Ishikawa (cell line): Measurements from ENCODE around the gene MAP3K1.
A peak's percentile ranks its signal among the peaks of the same experiment; 100 is the strongest.

Experiments
- CEBPB ChIP-seq: IDR thresholded peaks from 2 replicates; pipeline ENCODE4 v1.6.1; 2012
- CREB1 ChIP-seq: IDR thresholded peaks from 2 replicates; pipeline ENCODE4 v1.6.1; 2012; ENCODE audit warnings: low read depth
- EGR1 ChIP-seq: IDR thresholded peaks from 2 replicates; pipeline ENCODE4 v1.6.1; 2012
- EP300 ChIP-seq: IDR thresholded peaks from 2 replicates; pipeline ENCODE4 v1.6.1; 2012; ENCODE audit warnings: borderline replicate concordance
- FOXM1 ChIP-seq: IDR thresholded peaks from 2 replicates; pipeline ENCODE4 v1.6.1; 2012; ENCODE audit warnings: low read depth, borderline replicate concordance
- NFIC ChIP-seq: IDR thresholded peaks from 2 replicates; pipeline ENCODE4 v1.6.1; 2012
- RAD21 ChIP-seq: IDR thresholded peaks from 2 replicates; pipeline ENCODE4 v1.6.1; 2012; ENCODE audit warnings: low read depth
- TAF1 ChIP-seq: IDR thresholded peaks from 2 replicates; pipeline ENCODE4 v1.6.1; 2012; ENCODE audit warnings: low read depth, mild to moderate bottlenecking
- TCF12 ChIP-seq: IDR thresholded peaks from 2 replicates; pipeline ENCODE4 v1.6.1; 2012; ENCODE audit warnings: low read depth
- TEAD4 ChIP-seq: IDR thresholded peaks from 2 replicates; pipeline ENCODE4 v1.6.1; 2012
- YY1 ChIP-seq: IDR thresholded peaks from 2 replicates; pipeline ENCODE4 v1.6.1; 2012; ENCODE audit warnings: low read depth
- ZBTB7A ChIP-seq: IDR thresholded peaks from 2 replicates; pipeline ENCODE4 v1.6.1; 2012; ENCODE audit warnings: low read depth
- TF ChIP-seq, protein P1 (sequence below): IDR thresholded peaks from 2 replicates; pipeline ENCODE4 v1.6.1; 2012
- TF ChIP-seq, protein P2 (sequence below): IDR thresholded peaks from 2 replicates; pipeline ENCODE4 v1.6.1; 2012
- TF ChIP-seq, protein P3 (sequence below): IDR thresholded peaks from 2 replicates; pipeline ENCODE4 v1.6.1; 2012; ENCODE audit warnings: low read depth, mild to moderate bottlenecking

The MAP3K1 gene

DNA sequence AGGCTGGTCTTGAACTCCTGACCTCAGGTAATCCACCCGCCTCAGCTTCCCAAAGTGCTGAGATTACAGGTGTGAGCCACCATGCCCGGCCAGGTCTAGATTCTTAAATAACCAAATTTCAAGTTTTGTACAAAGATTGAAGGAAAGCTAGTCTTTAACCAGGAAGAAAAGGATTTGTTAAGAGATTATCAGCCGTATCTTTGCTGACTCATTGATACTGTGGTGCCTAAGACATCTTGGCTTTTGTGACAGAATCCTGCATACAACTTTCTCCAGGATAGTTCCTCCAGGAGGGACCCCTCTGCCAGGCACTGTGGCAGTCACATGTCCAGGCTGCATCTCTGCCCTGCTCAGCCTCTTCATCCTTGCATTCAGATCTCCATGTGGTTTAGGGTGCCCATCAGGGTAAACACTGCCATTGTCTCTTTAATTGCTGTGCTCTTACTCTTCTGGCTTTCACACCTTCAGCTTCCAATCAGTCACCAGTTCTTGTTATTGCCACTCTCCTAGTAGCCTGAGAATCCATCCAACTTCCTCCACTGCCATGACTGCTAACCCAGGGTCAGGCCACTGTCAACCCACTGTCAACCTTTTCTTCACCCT, 10.0 kb downstream of the MAP3K1 start:
- TF ChIP-seq NFIC (no peak), TAF1 (no peak), TEAD4 (no peak), TCF12 (no peak), FOXM1 (no peak), RAD21 (no peak), EP300 (no peak)

DNA sequence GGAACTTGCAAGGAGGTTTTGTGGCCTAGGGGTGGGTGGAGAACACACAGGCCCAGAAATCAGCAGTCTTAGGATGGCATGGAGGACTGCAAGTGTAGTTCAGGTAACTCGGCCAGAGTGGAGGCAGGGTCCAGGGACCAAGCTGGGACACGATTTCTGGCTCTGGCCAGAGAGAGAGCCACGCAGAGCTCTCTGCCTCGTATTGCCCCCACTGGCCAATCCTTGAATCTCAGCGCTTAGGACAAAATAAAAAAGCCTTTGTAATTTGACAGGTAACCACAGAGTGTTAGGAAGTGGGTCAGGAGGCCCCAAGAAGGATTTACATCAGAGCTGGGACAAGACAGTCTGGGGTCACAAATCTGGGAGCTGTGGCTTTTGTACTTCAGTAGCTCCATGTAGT, 11.7 kb downstream of the MAP3K1 start:
- TF ChIP-seq, protein P1, sequence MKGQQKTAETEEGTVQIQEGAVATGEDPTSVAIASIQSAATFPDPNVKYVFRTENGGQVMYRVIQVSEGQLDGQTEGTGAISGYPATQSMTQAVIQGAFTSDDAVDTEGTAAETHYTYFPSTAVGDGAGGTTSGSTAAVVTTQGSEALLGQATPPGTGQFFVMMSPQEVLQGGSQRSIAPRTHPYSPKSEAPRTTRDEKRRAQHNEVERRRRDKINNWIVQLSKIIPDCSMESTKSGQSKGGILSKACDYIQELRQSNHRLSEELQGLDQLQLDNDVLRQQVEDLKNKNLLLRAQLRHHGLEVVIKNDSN, result no peak
- TF ChIP-seq ZBTB7A (no peak), TEAD4 (no peak), RAD21 (0 out of 2 replicates have a peak, but pooled peaks have one; percentile 6)
- TF ChIP-seq, protein P2, sequence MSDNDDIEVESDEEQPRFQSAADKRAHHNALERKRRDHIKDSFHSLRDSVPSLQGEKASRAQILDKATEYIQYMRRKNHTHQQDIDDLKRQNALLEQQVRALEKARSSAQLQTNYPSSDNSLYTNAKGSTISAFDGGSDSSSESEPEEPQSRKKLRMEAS, result no peak

DNA sequence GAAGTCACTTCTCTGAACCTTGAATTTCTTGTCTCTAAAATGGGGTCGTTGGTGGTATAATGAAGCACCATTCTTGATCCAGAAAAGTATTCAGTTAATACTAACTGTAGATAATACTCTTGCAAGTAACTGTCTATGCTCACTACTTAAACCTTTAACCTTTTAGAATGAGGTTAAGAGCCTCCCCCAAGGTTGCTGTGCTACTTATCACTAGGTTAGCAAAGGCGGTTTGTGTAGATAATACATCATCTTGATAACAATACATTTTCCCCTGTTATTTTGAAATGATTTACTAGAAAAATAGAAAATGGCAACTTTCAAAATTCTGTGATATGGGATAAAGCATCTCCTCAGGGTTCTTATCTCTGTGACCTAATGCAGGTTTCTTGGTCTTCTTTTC, 12.6 kb downstream of the MAP3K1 start:
- TF ChIP-seq, protein P1, result no peak
- TF ChIP-seq TCF12 (no peak), TEAD4 (no peak), YY1 (no peak), CREB1 (no peak)
- TF ChIP-seq, protein P2, result no peak

DNA sequence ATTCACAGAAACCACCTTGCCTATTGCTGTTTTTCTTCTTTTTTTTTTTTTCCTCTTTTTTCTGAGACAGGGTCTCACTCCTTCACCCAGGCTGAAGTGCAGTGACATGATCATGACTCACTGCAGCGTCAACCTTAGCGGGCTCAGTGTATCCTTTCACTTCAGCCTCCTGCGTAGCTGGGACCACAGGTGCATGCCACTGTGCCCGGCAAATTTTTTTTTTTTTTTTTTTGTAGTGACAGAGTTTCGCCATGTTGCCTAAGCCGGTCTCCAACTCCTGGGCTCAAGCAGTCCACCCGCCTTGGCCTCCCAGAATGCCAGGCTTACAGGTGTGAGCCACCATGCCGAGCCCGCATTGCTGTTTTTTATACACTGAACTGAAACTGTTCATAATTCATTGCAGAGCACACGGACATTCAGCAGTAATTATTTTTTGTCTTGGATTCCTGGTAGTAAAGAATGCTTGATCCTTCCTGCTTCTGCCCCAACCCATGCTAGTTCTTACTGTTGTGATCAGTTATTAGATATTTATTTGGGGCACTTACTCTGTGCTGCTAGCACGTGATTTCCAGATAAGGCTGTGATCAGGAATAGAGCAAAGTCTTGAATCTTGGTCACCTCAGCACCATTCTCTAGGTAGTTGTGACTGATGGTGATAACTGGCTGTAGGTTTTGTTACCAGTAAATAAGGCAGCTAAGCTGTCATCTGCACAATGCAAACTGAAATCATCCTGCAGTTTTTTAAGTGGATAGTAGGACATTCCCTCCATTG, 14.0 kb downstream of the MAP3K1 start:
- TF ChIP-seq TAF1 (no peak), TEAD4 (no peak), NFIC (no peak), CREB1 (no peak), ZBTB7A (no peak)
- TF ChIP-seq, protein P2, result no peak

DNA sequence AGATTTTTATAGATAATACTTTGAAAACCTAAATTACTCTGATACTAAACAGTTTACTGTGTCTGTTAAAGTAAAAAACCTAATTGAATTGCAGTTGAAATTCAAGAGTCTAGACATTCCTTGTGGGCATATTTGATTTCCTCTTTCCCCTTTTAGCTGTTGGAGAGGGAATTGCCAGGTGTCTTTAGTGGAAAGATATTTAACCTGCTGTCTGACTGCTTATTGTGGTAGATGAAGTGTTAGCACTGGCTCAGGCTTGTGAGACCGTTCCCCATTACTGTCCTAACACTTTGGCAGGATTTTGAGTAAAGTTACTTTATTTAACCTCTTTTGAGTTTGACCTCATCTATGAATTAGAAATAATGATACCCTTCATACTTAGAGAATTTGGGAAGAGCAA, 16.4 kb downstream of the MAP3K1 start:
- TF ChIP-seq RAD21 (no peak), NFIC (no peak), EP300 (no peak), ZBTB7A (no peak), TEAD4 (no peak), FOXM1 (no peak), CREB1 (no peak), YY1 (no peak), CEBPB (no peak), TAF1 (no peak), TCF12 (no peak), EGR1 (no peak)
- TF ChIP-seq, protein P3, sequence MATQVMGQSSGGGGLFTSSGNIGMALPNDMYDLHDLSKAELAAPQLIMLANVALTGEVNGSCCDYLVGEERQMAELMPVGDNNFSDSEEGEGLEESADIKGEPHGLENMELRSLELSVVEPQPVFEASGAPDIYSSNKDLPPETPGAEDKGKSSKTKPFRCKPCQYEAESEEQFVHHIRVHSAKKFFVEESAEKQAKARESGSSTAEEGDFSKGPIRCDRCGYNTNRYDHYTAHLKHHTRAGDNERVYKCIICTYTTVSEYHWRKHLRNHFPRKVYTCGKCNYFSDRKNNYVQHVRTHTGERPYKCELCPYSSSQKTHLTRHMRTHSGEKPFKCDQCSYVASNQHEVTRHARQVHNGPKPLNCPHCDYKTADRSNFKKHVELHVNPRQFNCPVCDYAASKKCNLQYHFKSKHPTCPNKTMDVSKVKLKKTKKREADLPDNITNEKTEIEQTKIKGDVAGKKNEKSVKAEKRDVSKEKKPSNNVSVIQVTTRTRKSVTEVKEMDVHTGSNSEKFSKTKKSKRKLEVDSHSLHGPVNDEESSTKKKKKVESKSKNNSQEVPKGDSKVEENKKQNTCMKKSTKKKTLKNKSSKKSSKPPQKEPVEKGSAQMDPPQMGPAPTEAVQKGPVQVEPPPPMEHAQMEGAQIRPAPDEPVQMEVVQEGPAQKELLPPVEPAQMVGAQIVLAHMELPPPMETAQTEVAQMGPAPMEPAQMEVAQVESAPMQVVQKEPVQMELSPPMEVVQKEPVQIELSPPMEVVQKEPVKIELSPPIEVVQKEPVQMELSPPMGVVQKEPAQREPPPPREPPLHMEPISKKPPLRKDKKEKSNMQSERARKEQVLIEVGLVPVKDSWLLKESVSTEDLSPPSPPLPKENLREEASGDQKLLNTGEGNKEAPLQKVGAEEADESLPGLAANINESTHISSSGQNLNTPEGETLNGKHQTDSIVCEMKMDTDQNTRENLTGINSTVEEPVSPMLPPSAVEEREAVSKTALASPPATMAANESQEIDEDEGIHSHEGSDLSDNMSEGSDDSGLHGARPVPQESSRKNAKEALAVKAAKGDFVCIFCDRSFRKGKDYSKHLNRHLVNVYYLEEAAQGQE, result no peak
- TF ChIP-seq, protein P1, result no peak
- TF ChIP-seq, protein P2, result no peak

DNA sequence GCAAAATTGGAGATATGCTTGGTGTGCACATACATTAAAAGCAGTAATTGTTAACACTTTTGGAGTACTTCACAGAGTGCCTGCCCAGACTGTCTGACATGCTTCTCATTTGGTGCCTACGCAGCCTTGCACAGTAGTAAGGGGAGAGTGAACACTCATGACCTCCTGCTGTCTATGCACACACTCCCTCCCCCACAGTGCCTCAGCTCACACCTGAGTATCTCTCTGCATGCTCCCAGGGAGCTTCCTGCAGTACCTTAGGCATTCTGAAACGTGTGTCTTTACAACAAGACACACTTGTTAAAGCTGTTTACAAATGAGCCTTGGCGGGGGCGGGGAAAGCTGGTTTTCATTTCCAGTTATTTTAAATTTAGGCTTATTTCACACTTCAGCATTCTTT, 18.0 kb downstream of the MAP3K1 start:
- TF ChIP-seq TCF12 (no peak), YY1 (no peak), EGR1 (no peak), CEBPB (no peak), CREB1 (no peak), EP300 (no peak), NFIC (no peak), FOXM1 (no peak), RAD21 (no peak), TAF1 (no peak), ZBTB7A (no peak), TEAD4 (no peak)
- TF ChIP-seq, protein P3, result no peak
- TF ChIP-seq, protein P2, result no peak
- TF ChIP-seq, protein P1, result no peak
